ENCODE measurements around the gene CTSA.

The CTSA gene

GRCh38 chr20:45902199-45902701 is 11.1 kb downstream of the CTSA start:
- no peak for TF ChIP-seq CTCF (IDR thresholded peaks at IDR 0.05; ENCODE audit: low read depth, low read length, missing control alignments)
- no peak for DNase-seq (ENCODE audit: extremely low read depth, low read depth)
- H3K4me3 ChIP-seq (replicated peaks; ENCODE audit: low read depth, low read length): no peak overlapping the region

DNA sequence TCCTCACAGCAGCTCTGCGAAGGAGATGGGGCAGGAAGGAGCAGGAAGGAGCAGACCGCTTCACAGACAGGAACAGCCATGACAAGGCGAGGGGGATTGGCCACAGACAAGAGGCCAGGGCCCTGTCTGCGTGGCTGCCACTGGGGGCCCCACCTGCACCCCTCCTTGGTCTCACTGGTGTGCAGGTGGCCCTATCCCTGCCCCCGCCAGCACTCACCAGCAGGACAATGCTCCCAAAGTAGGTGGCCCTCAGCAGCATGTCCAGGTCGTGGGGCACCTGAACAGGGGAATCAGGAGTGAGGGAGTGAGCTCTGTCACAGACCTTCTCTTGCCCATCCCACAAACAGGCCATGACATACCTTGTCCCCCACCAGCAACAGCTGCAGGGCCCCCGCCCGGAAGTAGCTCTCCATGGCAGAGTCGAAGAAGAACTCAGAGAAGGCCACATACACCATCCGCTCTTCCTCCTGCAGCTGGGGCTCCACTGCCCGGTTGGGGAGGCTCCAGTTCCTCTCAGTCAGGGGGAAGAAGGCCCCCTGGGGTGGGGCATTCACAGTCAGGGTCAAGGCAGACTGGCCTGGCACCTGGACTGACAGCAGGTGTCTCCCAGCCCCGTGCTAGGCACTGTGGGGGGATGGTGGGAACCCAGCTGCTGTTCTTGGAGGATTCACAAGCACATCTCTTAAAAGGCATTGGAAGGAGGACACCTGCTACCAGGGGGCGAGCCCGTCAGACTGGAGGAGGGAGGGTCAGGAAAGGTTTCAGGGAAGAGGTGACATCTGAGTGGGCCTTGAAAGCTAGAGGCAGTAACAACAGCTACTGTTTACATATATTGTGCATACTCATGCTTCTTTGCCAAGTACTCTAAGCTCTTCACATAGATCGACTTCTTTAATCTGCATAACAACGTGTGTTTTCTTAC is 13.7 kb downstream of the CTSA start:
- no peak overlapping the region for H3K4me3 ChIP-seq (replicated peaks; ENCODE audit: low read depth, low read length)
- no peak for DNase-seq (ENCODE audit: extremely low read depth, low read depth)
- TF ChIP-seq CTCF (IDR thresholded peaks at IDR 0.05; ENCODE audit: low read depth, low read length, missing control alignments): no peak

GRCh38 chr20:45905505-45906079 is 14.5 kb downstream of the CTSA start:
- DNase-seq (ENCODE audit: extremely low read depth, low read depth): no peak
- TF ChIP-seq CTCF (IDR thresholded peaks at IDR 0.05; ENCODE audit: low read depth, low read length, missing control alignments): no peak
- no peak overlapping the region for H3K4me3 ChIP-seq (replicated peaks; ENCODE audit: low read depth, low read length)

GRCh38 chr20:45907219-45907948 is 16.2 kb downstream of the CTSA start:
- H3K4me3 ChIP-seq (replicated peaks; ENCODE audit: low read depth, low read length): no peak overlapping the region
- no peak for DNase-seq (ENCODE audit: extremely low read depth, low read depth)
- TF ChIP-seq CTCF (IDR thresholded peaks at IDR 0.05; ENCODE audit: low read depth, low read length, missing control alignments): no peak

DNA sequence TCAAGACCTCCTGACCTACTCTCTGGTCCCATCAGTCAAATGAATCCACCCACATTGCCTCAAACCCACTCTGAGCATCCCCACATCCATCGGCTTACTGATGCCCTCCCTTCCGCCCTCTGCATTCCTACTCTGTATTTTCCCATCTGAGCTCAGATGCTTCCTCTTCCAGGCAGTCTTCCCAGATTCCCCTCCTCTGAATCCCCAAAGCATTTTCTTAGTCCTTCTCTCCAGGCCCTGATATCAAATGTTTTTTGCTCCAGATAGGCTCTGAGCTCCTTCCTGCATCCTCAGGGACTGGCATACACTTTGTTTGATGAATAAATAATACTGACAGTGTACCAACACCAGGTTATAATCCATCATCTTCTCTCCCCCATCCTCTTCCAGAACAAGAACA is 16.9 kb downstream of the CTSA start:
- no peak for DNase-seq (ENCODE audit: extremely low read depth, low read depth)

More for the DNA sequence above, 16.9 kb downstream of the CTSA start:
- H3K4me3 ChIP-seq (replicated peaks; ENCODE audit: low read depth, low read length): no peak overlapping the region
- no peak for TF ChIP-seq CTCF (IDR thresholded peaks at IDR 0.05; ENCODE audit: low read depth, low read length, missing control alignments)
